Motor neuron (in vitro differentiated cells): ENCODE measurements around the gene STN1. TPM values are rescaled to one million over a fixed set of nuclear protein-coding genes. Genes with fewer than 3 reads are reported as not detected.

Experiments used
- ATAC-seq, 8 experiments: fragments of 200-7000 bp; cut with Tn5 transposase; replicated peaks in 6 of 8; 2 replicates each; pipeline ENCODE4 v1.8.0; 2021; ENCODE audit warnings: mild to moderate bottlenecking in 8 of 8, moderate library complexity in 8 of 8
- H3K27ac ChIP-seq, 2 donors: fragments of 250-450 bp; sonication (Bioruptor Pico); 2 replicates each; pipeline ENCODE4 v1.9.0; 2021; ENCODE audit warnings: antibody characterized with exemption in 2 of 2, mild to moderate bottlenecking in 2 of 2, moderate library complexity in 1 of 2
- H3K4me1 ChIP-seq, 2 donors: fragments of 250-450 bp; sonication (Bioruptor Pico); replicated peaks in 1 of 2; 2 replicates each; pipeline ENCODE4 v1.6.1; 2021; ENCODE audit warnings: antibody characterized with exemption in 2 of 2, mild to moderate bottlenecking in 2 of 2, moderate library complexity in 1 of 2
- H3K4me3 ChIP-seq, 5 donors: fragments of 250-450 bp; sonication (Bioruptor Pico); 2 replicates each; pipeline ENCODE4 v1.9.0; 2021; ENCODE audit warnings: antibody characterized with exemption in 5 of 5, mild to moderate bottlenecking in 5 of 5, moderate library complexity in 4 of 5
- WGBS, 10 experiments: fragments of 450-650 bp; shearing (Covaris generic); methylation state at CpG; one replicate each; pipeline ENCODE4 v1.0.0; 2022; 5-methylcytosine and 5-hydroxymethylcytosine counted together
- in situ Hi-C, 9 experiments: fragments of 400-800 bp; cut with MboI; loops; one replicate each; pipeline ENCODE4 v1.15.0; 2021; ENCODE audit warnings: low sequenced_read_pairs in 9 of 9, low pct_unique_long_range_greater_than_20kb in 2 of 9; ENCODE audit not compliant: unreplicated experiment in 9 of 9
- total RNA-seq, 8 experiments: library from RNA; unstranded; fragments of 300-600 nt; gene quantifications; 2 replicates each; pipeline versions ENCODE4 v1.2.3 to v1.2.4, GENCODE V29; 2022

Gene STN1
- total RNA-seq, result 10 to 100 TPM; 13.6 to 81.2 (median 24.7) TPM

GRCh38 chr10:103918053-103918846 lies at the start of gene STN1:
STN1 (minus strand) TSS chr10:103918184; CDS start chr10:103917594, 590 bp downstream.
- Histone ChIP-seq H3K27ac (peak within 1 kb of the TSS; percentile 55 to 59), H3K4me3 (peak within 1 kb of the TSS; percentile 49 to 68 (median 59)), H3K4me1 (peaks cover 10 to 15% of the 10 kb centered on the region in 2 donors)
- peak; percentile 89 to 98 (median 97) for ATAC-seq
- in situ Hi-C loops, result no loop called here
- WGBS, 10 experiments, result 0 to 20% (median 3%) methylated on average over 1 to 8 of the region's 53 CpGs; no CpG with 5 or more reads in 4 of the 10 experiments

- in situ Hi-C loops, result no loop called here
- peak overlapping the region in 1 of 2 donors; percentile 11 for H3K27ac ChIP-seq
- H3K4me3 ChIP-seq, result peak overlapping the region; percentile 53 to 88 (median 55)
- peaks cover 8 to 14% of the 10 kb centered on the region in 2 donors for H3K4me1 ChIP-seq
- peak in 5 of 8 experiments; percentile 38 to 64 (median 56) for ATAC-seq
- WGBS, 10 experiments, result 0 to 3% (median 0%) methylated on average over 2 to 24 of the region's 55 CpGs
Observed at GRCh38 chr10:103967448-103968071, 49.6 kb upstream of the STN1 start.

GRCh38 chr10:103966671-103967447 lies 48.9 kb upstream of the STN1 start, which contains the start of gene SLK:
SLK (plus strand) TSS chr10:103967140; CDS start chr10:103967746, 606 bp downstream.
- Histone ChIP-seq H3K27ac (peak within 1 kb of the TSS; percentile 6 to 11), H3K4me1 (peaks cover 8 to 14% of the 10 kb centered on the region in 2 donors), H3K4me3 (peak within 1 kb of the TSS; percentile 53 to 88 (median 55))
- in situ Hi-C loops, result no loop called here
- peak; percentile 81 to 94 (median 91) for ATAC-seq
- WGBS, 10 experiments, result 0 to 80% (median 27%) methylated on average over 1 to 6 of the region's 92 CpGs; no CpG with 5 or more reads in 4 of the 10 experiments

GRCh38 chr10:103960103-103960502 lies 42.1 kb upstream of the STN1 start:
- no peak for ATAC-seq
- Histone ChIP-seq H3K4me1 (no peaks in the 10 kb centered on the region), H3K27ac (no peak overlapping the region), H3K4me3 (no peak overlapping the region)
- 46 to 82% (median 69%) methylated on average over 2 to 3 of the region's 3 CpGs; no CpG with 5 or more reads in 1 of the 10 experiments for WGBS, 10 experiments
- in situ Hi-C loops, result no loop called here

- in situ Hi-C loops, result no loop called here
- Histone ChIP-seq H3K27ac (no peak overlapping the region), H3K4me1 (no peaks in the 10 kb centered on the region), H3K4me3 (no peak overlapping the region)
- 64 to 100% (median 91%) methylated on average over 1 to 2 of the region's 2 CpGs for WGBS, 10 experiments
- ATAC-seq, result no peak
Observed at GRCh38 chr10:103958996-103959395, 41.0 kb upstream of the STN1 start.

- in situ Hi-C loops, result no loop called here
- H3K27ac ChIP-seq, result no peak overlapping the region
- WGBS, 10 experiments, result 38 to 100% (median 92%) methylated on average over 1 of the region's 1 CpG; no CpG with 5 or more reads in 2 of the 10 experiments
- H3K4me1 ChIP-seq, result no peaks in the 10 kb centered on the region
- no peak overlapping the region for H3K4me3 ChIP-seq
- ATAC-seq, result no peak
Observed at GRCh38 chr10:103954543-103954942, 36.6 kb upstream of the STN1 start.

GRCh38 chr10:103951942-103952341 lies 34.0 kb upstream of the STN1 start:
- H3K4me3 ChIP-seq, result no peak overlapping the region
- no peaks in the 10 kb centered on the region for H3K4me1 ChIP-seq
- 43 to 100% (median 67%) methylated on average over 1 to 4 of the region's 4 CpGs for WGBS, 10 experiments
- ATAC-seq, result no peak
- H3K27ac ChIP-seq, result no peak overlapping the region
- in situ Hi-C loops, result no loop called here

- Histone ChIP-seq H3K4me3 (no peak overlapping the region), H3K4me1 (no peaks in the 10 kb centered on the region), H3K27ac (no peak overlapping the region)
- in situ Hi-C loops, result no loop called here
- ATAC-seq, result no peak
- 14 to 100% (median 63%) methylated on average over 1 to 2 of the region's 2 CpGs; no CpG with 5 or more reads in 2 of the 10 experiments for WGBS, 10 experiments
Observed at GRCh38 chr10:103951183-103951582, 33.2 kb upstream of the STN1 start.

- Histone ChIP-seq H3K27ac (no peak overlapping the region), H3K4me3 (no peak overlapping the region), H3K4me1 (no peaks in the 10 kb centered on the region)
- ATAC-seq, result peak in 1 of 8 experiments; percentile 49
- 38 to 100% (median 78%) methylated on average over 1 to 4 of the region's 4 CpGs; no CpG with 5 or more reads in 2 of the 10 experiments for WGBS, 10 experiments
- in situ Hi-C loops, result no loop called here
Observed at GRCh38 chr10:103949728-103950127, 31.7 kb upstream of the STN1 start.

- Histone ChIP-seq H3K4me3 (no peak overlapping the region), H3K4me1 (no peaks in the 10 kb centered on the region), H3K27ac (no peak overlapping the region)
- WGBS, 10 experiments, result 76 to 100% (median 88%) methylated on average over 1 to 3 of the region's 3 CpGs
- in situ Hi-C loops, result no loop called here
- peak in 1 of 8 experiments; percentile 79 for ATAC-seq
Observed at GRCh38 chr10:103947799-103948516, 30.0 kb upstream of the STN1 start.

- H3K27ac ChIP-seq, result no peak overlapping the region
- in situ Hi-C loops, result no loop called here
- H3K4me1 ChIP-seq, result no peaks in the 10 kb centered on the region
- WGBS, 10 experiments, result 0 to 100% (median 63%) methylated on average over 1 to 2 of the region's 2 CpGs; no CpG with 5 or more reads in 3 of the 10 experiments
- ATAC-seq, result no peak
- H3K4me3 ChIP-seq, result no peak overlapping the region
Observed at GRCh38 chr10:103942866-103943265, 24.9 kb upstream of the STN1 start.

GRCh38 chr10:103941801-103942200 lies 23.8 kb upstream of the STN1 start:
- H3K4me3 ChIP-seq, result no peak overlapping the region
- in situ Hi-C loops, result no loop called here
- no peak for ATAC-seq
- no peaks in the 10 kb centered on the region for H3K4me1 ChIP-seq
- 33 to 100% (median 80%) methylated on average over 1 to 2 of the region's 2 CpGs; no CpG with 5 or more reads in 1 of the 10 experiments for WGBS, 10 experiments
- H3K27ac ChIP-seq, result no peak overlapping the region
